NAMALWA (cell line): Measurements from ENCODE around the gene TRIM6.
"Not testable (repeated sequence)": the region's sequence is repeated elsewhere in the genome, so short reads cannot be mapped to it uniquely, and the experiment has no call there.

Source experiments
- DNase-seq: peaks from one replicate; pipeline ENCODE4 v3.0.0-alpha.2; 2015; ENCODE audit warnings: low spot score

Gene TRIM6

GRCh38 chr11:5596607-5597201 is at the start of gene TRIM6:
TSS of gene TRIM6 (plus strand) at chr11:5596637. CDS start at chr11:5596898, 261 bp downstream.
- DNase-seq, result no peak

- DNase-seq, result no peak
Measured at GRCh38 chr11:5547982-5548381, 48.5 kb upstream of the TRIM6 start.

- DNase-seq, result no peak
Measured at GRCh38 chr11:5548440-5548839, 48.0 kb upstream of the TRIM6 start, which contains the start of gene OR52H1. TSS of gene OR52H1 (minus strand) at chr11:5548540. CDS start at chr11:5545505, 3,035 bp downstream.

GRCh38 chr11:5550440-5551095 is 45.9 kb upstream of the TRIM6 start:
- DNase-seq, result no peak

- no peak for DNase-seq
Measured at GRCh38 chr11:5553343-5553742, 43.1 kb upstream of the TRIM6 start.

GRCh38 chr11:5556596-5557188 is 39.7 kb upstream of the TRIM6 start:
- no peak for DNase-seq

GRCh38 chr11:5557751-5558150 is 38.7 kb upstream of the TRIM6 start:
- no peak for DNase-seq

- no peak for DNase-seq
Measured at GRCh38 chr11:5564259-5565019, 32.0 kb upstream of the TRIM6 start.

GRCh38 chr11:5574654-5575053 is 21.8 kb upstream of the TRIM6 start:
- no peak for DNase-seq

- no peak for DNase-seq
Measured at GRCh38 chr11:5575152-5575551, 21.3 kb upstream of the TRIM6 start.

- DNase-seq, result no peak
Measured at GRCh38 chr11:5577101-5577500, 19.3 kb upstream of the TRIM6 start.

- no peak for DNase-seq
Measured at GRCh38 chr11:5580577-5580976, 15.9 kb upstream of the TRIM6 start, which contains the start of gene OR52B6. TSS of gene OR52B6 (plus strand) at chr11:5580877. CDS start at chr11:5580877, 0 bp downstream.

- DNase-seq, result no peak
Measured at GRCh38 chr11:5581014-5581413, 15.4 kb upstream of the TRIM6 start.

- DNase-seq, result not testable (repeated sequence)
Measured at GRCh38 chr11:5584458-5584857, 12.0 kb upstream of the TRIM6 start.

- DNase-seq, result not testable (repeated sequence)
Measured at GRCh38 chr11:5589906-5590305, 6.5 kb upstream of the TRIM6 start.

GRCh38 chr11:5591613-5592012 is 4.8 kb upstream of the TRIM6 start:
- DNase-seq, result peak; percentile 17

GRCh38 chr11:5592615-5593014 is 3.8 kb upstream of the TRIM6 start:
- no peak for DNase-seq

GRCh38 chr11:5593146-5593545 is 3.3 kb upstream of the TRIM6 start:
- DNase-seq, result no peak

GRCh38 chr11:5597953-5598352 is 1.5 kb downstream of the TRIM6 start:
- no peak for DNase-seq

GRCh38 chr11:5600374-5600851 is 4.0 kb downstream of the TRIM6 start:
- peak; percentile 72 for DNase-seq

GRCh38 chr11:5602791-5603190 is 6.4 kb downstream of the TRIM6 start:
- not testable (repeated sequence) for DNase-seq

GRCh38 chr11:5603326-5603725 is 6.9 kb downstream of the TRIM6 start:
- no peak for DNase-seq
